ENCODE data around the gene COBL.

COBL gene

DNA sequence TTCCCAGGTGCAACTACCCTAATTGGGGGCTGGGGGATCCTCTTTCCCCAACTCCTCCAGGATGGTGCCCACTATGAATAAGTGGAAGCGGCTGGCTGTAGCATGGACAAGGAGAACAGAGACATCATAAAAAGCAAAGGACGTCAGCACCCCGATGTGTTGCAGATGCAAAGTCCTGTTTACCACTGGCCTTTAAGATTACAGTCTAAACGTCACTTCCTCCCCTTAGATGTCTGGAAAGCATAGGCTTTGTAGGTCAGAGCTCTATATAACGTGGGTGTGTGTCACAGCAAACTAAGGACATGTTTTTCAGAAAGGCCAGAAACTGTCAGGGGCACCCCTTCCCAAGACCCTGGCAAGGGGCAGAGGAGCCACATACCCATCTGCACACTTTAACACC, 7.9 kb downstream of the COBL start:
- H3K27ac ChIP-seq: no peak overlapping the region
- DNase-seq: no peak
- no peaks in the 10 kb centered on the region for H3K36me3 ChIP-seq (replicated peaks)
- in situ Hi-C loops (cut with HindIII; ENCODE audit: low pct_ligation_motif_present, low sequenced_read_pairs): no loop called here
- TF ChIP-seq, protein P1, sequence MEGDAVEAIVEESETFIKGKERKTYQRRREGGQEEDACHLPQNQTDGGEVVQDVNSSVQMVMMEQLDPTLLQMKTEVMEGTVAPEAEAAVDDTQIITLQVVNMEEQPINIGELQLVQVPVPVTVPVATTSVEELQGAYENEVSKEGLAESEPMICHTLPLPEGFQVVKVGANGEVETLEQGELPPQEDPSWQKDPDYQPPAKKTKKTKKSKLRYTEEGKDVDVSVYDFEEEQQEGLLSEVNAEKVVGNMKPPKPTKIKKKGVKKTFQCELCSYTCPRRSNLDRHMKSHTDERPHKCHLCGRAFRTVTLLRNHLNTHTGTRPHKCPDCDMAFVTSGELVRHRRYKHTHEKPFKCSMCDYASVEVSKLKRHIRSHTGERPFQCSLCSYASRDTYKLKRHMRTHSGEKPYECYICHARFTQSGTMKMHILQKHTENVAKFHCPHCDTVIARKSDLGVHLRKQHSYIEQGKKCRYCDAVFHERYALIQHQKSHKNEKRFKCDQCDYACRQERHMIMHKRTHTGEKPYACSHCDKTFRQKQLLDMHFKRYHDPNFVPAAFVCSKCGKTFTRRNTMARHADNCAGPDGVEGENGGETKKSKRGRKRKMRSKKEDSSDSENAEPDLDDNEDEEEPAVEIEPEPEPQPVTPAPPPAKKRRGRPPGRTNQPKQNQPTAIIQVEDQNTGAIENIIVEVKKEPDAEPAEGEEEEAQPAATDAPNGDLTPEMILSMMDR (IDR thresholded peaks at IDR 0.05; ENCODE audit: low read depth, low read length, missing control alignments): no peak
- no peak overlapping the region for H3K4me3 ChIP-seq (ENCODE audit: low read depth, low read length)
- no peaks in the 10 kb centered on the region for H3K27me3 ChIP-seq (replicated peaks)

DNA sequence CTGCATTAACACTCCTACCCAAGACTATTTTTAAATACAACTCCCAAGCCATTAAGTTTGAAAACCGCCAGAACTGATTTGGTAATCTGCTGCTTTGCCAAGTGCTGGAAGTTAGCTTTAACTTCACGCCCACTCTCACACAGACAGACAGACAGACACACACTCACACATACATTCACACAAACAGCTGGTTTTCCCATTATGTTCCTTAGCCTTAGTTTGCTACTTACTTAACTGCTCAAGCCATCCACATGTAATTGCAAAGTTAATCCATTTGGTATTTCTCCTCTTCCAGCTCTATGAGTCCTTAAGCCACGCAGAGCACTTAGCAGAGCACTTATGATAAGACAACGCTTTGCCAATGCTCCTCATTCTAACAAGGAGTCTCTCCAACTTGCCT, 8.3 kb downstream of the COBL start:
- in situ Hi-C loops (cut with HindIII; ENCODE audit: low pct_ligation_motif_present, low sequenced_read_pairs): no loop called here
- TF ChIP-seq, protein P1 (IDR thresholded peaks at IDR 0.05; ENCODE audit: low read depth, low read length, missing control alignments): no peak
- no peak overlapping the region for H3K27ac ChIP-seq
- H3K4me3 ChIP-seq (ENCODE audit: low read depth, low read length): no peak overlapping the region
- H3K36me3 ChIP-seq (replicated peaks): no peaks in the 10 kb centered on the region
- no peak for DNase-seq
- no peaks in the 10 kb centered on the region for H3K27me3 ChIP-seq (replicated peaks)

- H3K27ac ChIP-seq: no peak overlapping the region
- no peak for DNase-seq
- in situ Hi-C loops (cut with HindIII; ENCODE audit: low pct_ligation_motif_present, low sequenced_read_pairs): no loop called here
- H3K4me3 ChIP-seq (ENCODE audit: low read depth, low read length): no peak overlapping the region
- no peaks in the 10 kb centered on the region for H3K27me3 ChIP-seq (replicated peaks)
- no peaks in the 10 kb centered on the region for H3K36me3 ChIP-seq (replicated peaks)
- TF ChIP-seq, protein P1 (IDR thresholded peaks at IDR 0.05; ENCODE audit: low read depth, low read length, missing control alignments): no peak
These were observed 8.9 kb downstream of the COBL start for GRCh38 chr7:51307651-51308210.

GRCh38 chr7:51306761-51307160, 9.8 kb downstream of the COBL start:
- no peak for DNase-seq
- TF ChIP-seq, protein P1 (IDR thresholded peaks at IDR 0.05; ENCODE audit: low read depth, low read length, missing control alignments): no peak
- H3K27me3 ChIP-seq (replicated peaks): no peaks in the 10 kb centered on the region
- no peaks in the 10 kb centered on the region for H3K36me3 ChIP-seq (replicated peaks)
- in situ Hi-C loops (cut with HindIII; ENCODE audit: low pct_ligation_motif_present, low sequenced_read_pairs): no loop called here
- H3K4me3 ChIP-seq (ENCODE audit: low read depth, low read length): no peak overlapping the region
- no peak overlapping the region for H3K27ac ChIP-seq

DNA sequence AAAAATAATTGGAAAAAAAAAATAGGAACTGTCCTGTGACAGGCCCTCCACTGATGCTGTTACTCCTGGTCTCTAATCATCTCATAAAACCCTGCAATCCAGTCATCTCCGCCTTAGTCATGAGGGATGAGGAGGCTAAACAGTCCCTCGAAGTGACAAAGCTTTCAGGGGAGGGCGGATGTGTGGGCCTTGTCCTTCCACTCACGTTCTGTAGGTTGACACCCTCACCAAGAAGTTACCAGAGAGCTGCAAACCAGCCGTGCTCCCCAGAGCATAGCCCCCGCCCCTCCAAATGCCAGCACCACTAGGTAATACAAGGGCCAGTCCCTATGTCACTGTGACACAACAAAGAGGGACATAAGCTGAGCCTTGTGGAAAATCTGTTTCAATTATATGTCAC, 11.9 kb downstream of the COBL start:
- TF ChIP-seq, protein P1 (IDR thresholded peaks at IDR 0.05; ENCODE audit: low read depth, low read length, missing control alignments): no peak
- Histone ChIP-seq H3K4me3 (ENCODE audit: low read depth, low read length) (no peak overlapping the region), H3K27me3 (replicated peaks) (no peaks in the 10 kb centered on the region), H3K36me3 (replicated peaks) (no peaks in the 10 kb centered on the region), H3K27ac (no peak overlapping the region)
- in situ Hi-C loops (cut with HindIII; ENCODE audit: low pct_ligation_motif_present, low sequenced_read_pairs): no loop called here
- DNase-seq: no peak

GRCh38 chr7:51303142-51303525, 13.5 kb downstream of the COBL start:
- DNase-seq: no peak
- Histone ChIP-seq H3K27me3 (replicated peaks) (no peaks in the 10 kb centered on the region), H3K27ac (no peak overlapping the region), H3K4me3 (ENCODE audit: low read depth, low read length) (no peak overlapping the region), H3K36me3 (replicated peaks) (no peaks in the 10 kb centered on the region)
- TF ChIP-seq, protein P1 (IDR thresholded peaks at IDR 0.05; ENCODE audit: low read depth, low read length, missing control alignments): no peak
- in situ Hi-C loops (cut with HindIII; ENCODE audit: low pct_ligation_motif_present, low sequenced_read_pairs): no loop called here

Data from brain microvascular endothelial cell (primary cell).